CD4-positive, alpha-beta T cell treated with Interleukin-6 for 4 hours (primary cell): ENCODE results near the gene HSF5.

ENCODE experiments used
- DNase-seq: peaks from one replicate; pipeline ENCODE4 v3.0.0-alpha.2; 2020; ENCODE audit warnings: mixed read lengths

Gene HSF5

DNA sequence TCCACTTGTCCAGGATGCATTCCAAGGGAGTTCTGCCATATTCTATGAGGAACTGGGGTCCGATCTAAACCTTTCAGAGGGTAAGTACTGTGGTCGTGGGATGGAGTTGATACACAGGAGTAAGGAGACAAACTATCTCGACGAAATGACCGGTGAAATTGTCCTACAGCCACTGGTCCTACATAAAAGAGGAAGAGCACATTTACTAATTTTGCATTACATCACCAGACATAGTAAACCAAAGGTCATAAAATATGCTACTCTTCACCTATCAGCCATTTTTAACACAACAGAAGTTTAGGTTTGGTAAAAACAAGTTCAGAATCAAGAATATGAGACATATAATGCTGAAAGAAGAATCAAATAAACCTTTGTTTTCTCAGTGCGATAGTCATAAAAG, 8.1 kb downstream of the HSF5 start:
- no peak for DNase-seq

DNA sequence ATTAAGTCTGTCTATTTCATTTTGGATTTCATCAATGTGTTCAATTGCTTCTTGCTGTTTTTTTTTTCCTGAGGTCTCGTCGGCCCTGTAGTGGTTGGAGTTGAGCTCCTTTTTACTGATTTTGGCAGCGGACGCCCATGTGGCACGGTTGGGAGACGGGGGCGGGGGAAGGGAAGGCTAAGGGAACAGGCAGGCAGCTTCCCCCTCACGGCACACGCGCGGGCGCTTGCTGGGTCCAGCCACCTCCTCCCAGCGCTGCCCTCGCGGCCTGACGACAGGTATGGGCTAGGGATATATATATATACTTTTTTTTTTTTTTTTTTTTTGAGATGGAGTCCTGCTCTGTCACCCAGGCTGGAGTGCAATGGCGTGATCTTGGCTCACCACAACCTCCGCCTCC, 11.4 kb downstream of the HSF5 start:
- DNase-seq, result no peak

DNA sequence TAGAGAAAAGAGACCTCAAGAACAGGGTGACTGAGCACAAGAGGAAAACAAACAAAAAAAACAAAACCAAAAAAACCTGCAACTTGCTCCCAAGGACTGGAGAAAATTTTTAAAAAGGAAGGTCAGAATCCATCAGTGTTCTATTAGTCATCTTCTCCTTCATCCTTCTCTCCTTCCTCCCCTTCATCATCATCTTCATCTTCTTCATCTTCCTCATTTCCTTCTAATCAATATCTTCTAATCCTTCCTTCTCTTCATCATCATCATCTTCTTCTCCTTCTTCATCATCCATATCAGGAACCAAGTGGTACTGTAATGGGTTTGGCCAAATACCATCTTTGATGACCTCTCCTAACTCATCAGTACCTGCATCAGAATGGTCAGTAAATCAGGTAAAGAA, 12.2 kb downstream of the HSF5 start:
- no peak for DNase-seq

- DNase-seq, result no peak
Observed at GRCh38 chr17:58470356-58470755, 17.9 kb downstream of the HSF5 start.

DNA sequence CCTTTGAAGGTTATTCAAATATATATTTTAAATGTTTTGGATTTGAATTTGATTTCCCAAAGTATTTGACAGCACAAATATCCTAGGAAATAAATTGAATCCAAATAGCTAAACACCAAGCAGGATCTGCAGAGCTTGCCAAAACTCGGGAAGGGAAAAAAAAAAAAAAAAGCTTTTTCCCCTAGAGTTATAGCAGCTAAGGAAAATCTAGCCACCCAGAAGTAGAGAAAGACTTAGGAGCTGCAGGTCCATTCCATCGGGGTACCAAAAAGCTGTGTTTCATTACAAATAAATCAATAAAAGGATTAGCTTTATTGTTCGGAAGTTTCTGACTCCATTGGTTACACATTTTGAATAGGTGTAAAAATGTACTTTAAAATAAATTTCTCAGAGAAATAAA, 19.3 kb downstream of the HSF5 start:
- DNase-seq, result no peak

GRCh38 chr17:58455491-58455890, 32.7 kb downstream of the HSF5 start:
- no peak for DNase-seq

DNA sequence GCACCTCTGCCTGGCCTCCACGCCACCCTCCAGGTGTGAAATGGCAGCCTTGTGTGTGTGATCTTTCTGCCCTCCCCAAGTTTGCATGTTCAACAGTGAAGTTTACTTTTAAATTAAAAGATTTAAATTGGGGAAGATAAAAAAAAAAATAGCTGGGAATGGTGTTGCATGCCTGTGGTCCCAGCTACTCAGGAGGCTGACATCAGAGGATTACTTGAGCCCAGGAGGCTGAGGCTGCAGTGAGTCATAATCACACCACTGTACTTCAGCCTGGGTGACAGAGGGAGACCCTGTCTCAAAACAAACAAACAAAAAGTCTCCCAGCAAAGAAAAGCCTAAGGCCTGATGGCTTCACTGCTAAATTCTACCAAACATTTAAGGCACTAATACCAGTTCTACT, 35.5 kb downstream of the HSF5 start:
- DNase-seq, result no peak

DNA sequence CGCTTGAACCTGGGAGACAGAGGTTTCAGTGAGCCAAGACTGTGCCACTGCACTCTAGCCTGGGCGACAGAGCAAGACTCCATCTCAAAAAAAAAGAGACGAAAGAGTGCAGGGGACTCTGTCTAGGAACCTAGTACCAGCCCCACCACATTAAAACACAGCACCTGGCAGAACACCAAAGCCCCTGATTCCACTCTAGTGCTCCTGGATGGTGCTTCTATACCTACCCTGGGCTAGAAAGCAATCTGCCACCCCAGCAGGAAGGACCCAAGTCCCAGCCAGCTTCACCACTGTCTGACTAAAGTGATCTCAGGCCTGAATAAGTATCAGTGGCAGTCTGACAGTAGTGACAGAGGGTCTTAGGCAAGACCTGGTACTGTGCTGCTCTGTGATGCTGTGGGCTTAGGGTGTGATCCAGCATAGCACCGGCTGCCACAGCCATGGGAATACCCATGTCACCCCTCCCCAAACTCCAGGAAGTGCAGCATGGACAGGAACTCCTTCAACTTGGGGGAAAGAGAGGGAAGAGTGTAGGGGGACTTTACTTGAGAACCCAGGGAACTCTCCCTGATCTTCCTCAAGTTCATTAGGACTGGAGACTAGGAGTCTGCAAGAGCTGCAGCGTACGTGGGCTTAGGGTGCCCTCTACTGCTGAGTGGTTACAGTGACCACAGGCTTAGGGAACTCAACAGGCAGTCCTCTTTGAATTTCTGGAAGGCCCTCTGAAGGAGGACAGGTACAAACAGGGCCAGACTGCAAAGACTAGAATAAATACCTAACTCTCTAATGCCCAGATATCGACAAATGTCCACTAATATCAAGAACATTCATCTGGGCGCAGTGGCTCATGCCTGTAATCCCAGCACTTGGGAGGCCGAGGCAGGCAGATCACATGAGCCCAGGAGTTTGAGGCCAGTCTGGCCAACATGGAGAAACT, 40.9 kb downstream of the HSF5 start:
- DNase-seq, result peak; percentile 71

DNA sequence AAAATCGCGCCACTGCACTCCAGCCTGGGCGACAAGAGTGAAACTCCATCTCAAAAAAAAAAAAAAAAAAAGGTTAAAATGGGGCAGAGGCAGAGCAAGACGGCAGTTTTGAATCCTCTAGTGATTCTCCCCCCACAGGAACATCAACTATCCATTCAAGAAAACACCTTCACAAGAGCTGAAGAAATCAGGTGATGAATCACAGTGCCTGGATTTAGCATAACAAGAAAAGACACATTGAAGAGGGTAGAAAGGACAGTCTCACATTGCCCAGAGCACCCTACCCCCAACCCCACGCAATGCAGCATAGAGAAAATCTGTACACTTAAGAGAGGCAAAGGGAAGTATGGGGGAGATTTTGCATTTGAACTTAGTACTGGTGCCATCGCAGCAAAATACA, 42.1 kb downstream of the HSF5 start:
- no peak for DNase-seq

DNA sequence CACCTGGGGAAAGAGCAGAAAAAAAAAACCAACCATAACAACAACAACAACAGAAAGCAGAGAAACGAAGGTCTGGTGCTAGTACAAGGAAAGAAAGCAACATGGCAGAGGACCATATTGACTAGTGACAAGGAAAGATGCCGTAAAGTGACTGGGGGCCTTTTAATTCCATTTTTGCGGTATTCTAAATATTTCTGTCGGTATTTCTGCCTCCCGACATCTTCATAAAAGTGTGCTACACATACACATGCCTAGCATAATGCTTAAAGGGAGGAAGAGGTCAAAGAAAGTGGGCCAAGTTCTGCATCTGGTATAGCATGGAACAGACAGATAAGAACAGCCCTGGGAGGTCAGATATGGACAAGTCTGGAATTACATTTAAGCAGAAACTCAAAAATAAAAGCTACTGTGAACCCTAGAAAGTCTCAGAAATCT, 51.4 kb downstream of the HSF5 start:
- DNase-seq, result no peak

- DNase-seq, result no peak
Observed at GRCh38 chr17:58436245-58436644, 52.0 kb downstream of the HSF5 start.

GRCh38 chr17:58432806-58433573, 55.2 kb downstream of the HSF5 start:
- DNase-seq, result no peak

- no peak for DNase-seq
Observed at GRCh38 chr17:58427807-58428206, 60.4 kb downstream of the HSF5 start.

- no peak for DNase-seq
Observed at GRCh38 chr17:58421711-58422110, 66.5 kb downstream of the HSF5 start.

- DNase-seq, result no peak
Observed at GRCh38 chr17:58420827-58421226, 67.4 kb downstream of the HSF5 start.

- DNase-seq, result peak; percentile 92
Observed at GRCh38 chr17:58417300-58418092, 70.7 kb downstream of the HSF5 start, which contains the start of gene RNF43. TSS of gene RNF43 (minus strand) at chr17:58417534. CDS start at chr17:58415577, 1,957 bp downstream.

DNA sequence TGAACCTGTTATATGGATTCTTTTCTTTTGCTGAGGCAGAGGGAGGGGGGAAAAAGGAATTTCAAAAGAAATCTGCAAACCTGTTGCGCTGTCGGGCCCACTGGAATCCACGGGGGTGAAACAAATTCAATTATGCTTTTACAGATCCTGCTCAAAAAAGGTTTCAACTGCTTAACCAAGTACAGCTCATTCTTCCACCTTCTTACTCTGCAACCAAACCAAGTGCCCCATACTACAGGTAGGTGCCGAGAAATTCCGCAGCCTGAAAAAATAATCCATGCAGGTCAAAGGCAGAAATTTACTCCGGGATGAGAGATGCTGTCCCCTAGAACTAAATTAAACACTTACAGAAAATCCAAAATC, 71.3 kb downstream of the HSF5 start:
- no peak for DNase-seq

- DNase-seq, result no peak
Observed at GRCh38 chr17:58416396-58416795, 71.8 kb downstream of the HSF5 start.

- DNase-seq, result no peak
Observed at GRCh38 chr17:58415371-58416055, 72.7 kb downstream of the HSF5 start.

DNA sequence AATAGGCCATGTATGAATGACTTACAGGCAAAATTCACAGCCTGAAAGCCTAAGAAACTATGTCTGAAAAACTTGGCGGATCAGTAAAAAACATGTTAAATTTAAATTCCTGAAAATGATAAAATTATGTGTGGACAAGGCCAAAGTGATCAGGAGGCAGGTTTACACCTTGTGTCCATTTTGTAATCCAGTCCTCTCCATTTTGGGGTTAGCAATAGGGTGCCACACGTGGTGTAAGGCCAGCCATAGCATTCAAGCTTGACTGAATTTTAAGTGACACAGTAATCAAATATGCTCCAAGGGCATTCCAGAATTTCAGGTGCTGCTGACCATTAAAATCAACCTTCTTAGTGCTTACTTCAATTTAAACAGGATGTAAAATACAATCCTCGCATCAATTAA, 73.6 kb downstream of the HSF5 start:
- DNase-seq, result no peak

GRCh38 chr17:58413684-58414083, 74.5 kb downstream of the HSF5 start:
- no peak for DNase-seq

- DNase-seq, result no peak
Observed at GRCh38 chr17:58412961-58413586, 75.1 kb downstream of the HSF5 start.
